Hypothalamus (tissue), 51 donors: ENCODE results near the gene ARHGAP1.
"Not testable (repeated sequence)": the region's sequence is repeated elsewhere in the genome, so short reads cannot be mapped to it uniquely, and the experiment has no call there.

Source experiments
- DNase-seq, 51 donors: peaks; one replicate each; lab custom pipeline; 2025; lab: John Stamatoyannopoulos, UW

The ARHGAP1 gene

GRCh38 chr11:46724088-46724487 lies 23.7 kb upstream of the ARHGAP1 start:
- no peak for DNase-seq

DNA sequence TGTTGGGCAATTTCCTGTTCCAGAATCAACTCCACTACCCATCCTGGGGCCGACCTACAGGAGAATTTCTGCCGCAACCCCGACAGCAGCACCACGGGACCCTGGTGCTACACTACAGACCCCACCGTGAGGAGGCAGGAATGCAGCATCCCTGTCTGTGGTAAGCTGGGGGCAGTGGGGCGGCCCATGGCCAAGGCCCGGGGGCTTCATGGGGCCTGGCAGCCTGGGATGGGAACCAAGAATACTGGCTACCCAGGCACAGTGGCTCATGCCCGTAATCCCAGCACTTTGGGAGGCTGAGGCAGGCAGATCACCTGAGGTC lies 22.9 kb upstream of the ARHGAP1 start:
- no peak for DNase-seq

DNA sequence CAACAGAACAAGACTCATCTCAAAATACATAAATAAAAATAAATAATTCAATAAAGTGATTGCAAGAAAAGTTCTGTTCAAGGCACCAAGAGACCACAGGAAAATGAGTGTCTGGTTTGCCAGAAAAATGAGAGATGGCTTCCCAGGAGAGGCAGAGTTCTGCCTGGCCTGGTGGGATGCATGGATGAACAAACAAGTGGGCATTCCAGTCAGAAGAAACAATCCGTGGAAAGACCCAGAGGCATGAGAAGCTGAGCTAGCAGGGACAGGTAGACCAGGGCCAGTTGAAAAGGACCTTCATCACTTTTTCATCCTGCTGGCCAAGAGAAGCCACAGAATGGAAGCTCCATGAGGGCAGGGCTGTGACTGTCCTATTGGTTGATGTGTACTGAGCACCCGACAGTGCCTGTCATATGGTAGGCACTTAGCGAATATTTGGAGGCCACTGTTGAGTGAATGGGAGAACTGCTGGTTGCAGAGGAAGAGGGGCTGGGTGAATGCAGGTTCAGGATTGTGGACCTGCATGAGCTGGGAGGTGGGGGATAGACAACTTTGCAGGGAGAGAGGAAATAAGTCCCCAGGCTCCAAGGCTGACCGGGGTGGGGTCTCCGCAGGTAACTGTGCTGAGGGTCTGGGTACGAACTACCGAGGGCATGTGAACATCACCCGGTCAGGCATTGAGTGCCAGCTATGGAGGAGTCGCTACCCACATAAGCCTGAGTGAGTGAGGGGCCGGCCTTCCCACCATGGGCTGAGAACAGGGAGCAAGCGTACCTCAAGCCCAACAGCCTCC lies 22.3 kb upstream of the ARHGAP1 start:
- no peak for DNase-seq

GRCh38 chr11:46721286-46721685 lies 20.9 kb upstream of the ARHGAP1 start:
- no peak for DNase-seq

- DNase-seq: no peak
These were observed 19.3 kb upstream of the ARHGAP1 start for GRCh38 chr11:46719543-46720218.

DNA sequence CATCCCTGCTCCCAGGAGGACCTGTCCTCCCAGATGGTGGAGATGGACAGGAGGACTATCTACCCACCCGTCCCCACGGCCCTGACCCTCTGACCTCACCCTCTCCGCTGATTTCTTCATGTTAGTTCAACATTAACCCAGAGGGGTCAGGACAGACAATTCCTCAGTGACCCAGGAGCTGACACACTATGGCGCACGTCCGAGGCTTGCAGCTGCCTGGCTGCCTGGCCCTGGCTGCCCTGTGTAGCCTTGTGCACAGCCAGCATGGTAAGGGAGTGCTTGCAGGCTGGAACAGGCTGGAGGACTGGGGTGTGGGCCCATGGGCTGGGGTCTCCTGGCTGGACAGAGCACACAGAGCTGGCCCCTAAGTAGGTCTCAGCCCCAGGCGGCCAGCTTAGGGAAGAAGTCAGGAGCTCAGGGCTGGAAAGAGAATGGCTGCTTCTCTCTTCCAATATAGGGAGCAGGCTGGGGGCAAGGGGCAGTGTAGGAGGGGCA lies 18.7 kb upstream of the ARHGAP1 start, which contains the start of gene F2:
Gene F2 (plus strand): TSS at position 166 of the 495 bp plus-strand sequence. CDS start 23 bp downstream, at position 189.
- DNase-seq: no peak

DNA sequence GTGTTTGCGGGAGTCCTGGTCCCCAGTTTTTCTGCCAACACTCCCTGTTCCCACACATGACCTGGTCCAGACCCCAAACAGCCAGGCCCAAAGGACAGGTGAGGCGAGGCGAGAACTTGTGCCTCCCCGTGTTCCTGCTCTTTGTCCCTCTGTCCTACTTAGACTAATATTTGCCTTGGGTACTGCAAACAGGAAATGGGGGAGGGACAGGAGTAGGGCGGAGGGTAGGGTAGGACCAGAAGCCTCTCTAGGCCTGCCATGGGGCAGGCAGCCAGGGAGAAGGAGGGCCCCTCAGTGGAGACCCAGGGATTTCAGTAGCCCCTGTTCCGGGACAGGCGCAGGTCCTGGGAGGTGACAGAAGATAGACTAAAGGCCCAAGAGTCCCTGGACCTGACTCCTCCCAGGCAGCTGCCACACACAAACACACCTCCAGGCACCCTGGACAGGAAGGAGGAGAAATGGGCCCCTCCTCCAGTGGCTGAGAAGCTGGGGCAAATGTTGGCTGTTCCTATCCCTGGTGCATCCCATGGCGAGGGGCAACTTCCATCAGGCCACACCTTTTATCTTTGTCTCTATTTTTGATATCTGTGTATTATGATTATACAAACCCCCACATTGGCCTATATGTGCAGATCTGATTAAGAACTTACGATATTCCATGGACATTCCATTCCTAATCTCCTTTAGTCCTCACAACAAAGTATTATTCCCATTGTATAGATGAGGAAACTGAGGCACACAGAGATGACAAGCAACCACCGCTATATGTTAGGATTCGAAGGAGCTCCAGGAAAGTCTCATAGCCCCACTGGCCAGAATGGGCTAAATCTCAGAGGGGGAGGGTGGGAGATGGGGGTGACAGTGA lies 18.0 kb upstream of the ARHGAP1 start:
- no peak for DNase-seq

DNA sequence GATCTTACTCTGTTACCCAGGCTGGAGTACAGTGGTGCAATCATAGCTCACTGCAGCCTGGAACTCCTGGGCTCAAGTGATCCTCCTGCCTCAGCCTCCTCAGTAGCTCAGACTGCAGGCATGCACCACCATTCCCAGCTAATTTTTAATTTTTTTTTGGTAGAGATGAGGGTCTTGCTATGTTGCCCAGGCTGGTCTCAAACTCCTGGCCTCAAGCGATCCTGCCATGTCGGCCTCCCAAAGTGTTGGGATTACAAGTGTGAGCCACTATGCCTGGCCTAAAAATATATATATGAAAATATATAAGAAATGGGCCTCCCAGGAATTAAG lies 17.4 kb upstream of the ARHGAP1 start:
- DNase-seq: not testable (repeated sequence)

DNA sequence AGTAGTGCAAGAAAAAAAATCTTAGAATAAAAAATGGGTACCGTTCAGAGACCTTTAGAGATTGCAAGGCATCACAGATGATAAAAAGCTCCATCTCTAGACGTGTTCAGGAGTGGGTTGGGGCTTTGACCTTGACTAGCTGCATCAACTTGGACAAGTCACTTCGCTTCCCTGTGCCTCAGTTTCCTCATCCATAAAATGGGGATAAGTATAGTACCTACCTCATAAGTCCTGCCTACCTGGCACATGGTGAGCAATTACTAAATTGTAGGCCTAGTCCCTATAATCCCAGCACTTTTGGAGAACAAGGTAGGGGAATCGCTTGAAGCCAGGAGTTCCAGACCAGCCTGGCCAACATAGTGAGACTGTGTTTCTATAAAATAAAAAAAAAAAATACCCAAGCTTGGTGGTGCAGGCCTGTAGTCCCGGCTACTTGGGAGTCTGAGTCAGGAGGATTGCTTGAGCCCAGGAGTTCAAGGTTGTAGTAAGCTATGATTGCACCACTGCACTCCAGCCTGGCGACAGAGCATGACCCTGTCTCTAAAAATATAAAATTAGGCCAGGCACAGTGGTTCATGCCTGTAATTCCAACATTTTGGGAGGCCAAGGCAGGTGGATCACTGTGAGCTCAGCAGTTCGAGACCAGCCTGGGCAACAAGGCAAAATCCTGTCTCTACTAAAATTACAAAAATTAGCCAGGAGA lies 12.6 kb upstream of the ARHGAP1 start:
- no peak for DNase-seq

DNA sequence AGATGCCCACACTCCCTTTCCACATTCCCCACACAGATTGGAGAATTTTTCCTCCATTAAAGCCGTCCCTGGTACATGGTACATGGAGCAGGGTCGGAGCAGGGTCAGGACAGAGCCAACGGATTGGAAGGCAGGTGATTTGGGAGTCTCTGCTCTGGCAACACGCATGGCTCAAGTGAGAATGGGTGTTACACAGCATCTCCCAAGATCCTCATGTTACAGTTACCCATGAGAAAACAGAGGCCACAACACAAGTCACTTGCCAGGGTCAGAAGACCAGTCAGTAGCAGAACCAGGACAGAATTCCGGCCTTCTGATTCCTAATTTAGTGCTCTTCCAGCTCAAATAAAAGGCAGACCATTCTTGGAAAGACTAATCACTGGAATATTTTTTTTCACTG lies 10.9 kb upstream of the ARHGAP1 start:
- no peak for DNase-seq

DNA sequence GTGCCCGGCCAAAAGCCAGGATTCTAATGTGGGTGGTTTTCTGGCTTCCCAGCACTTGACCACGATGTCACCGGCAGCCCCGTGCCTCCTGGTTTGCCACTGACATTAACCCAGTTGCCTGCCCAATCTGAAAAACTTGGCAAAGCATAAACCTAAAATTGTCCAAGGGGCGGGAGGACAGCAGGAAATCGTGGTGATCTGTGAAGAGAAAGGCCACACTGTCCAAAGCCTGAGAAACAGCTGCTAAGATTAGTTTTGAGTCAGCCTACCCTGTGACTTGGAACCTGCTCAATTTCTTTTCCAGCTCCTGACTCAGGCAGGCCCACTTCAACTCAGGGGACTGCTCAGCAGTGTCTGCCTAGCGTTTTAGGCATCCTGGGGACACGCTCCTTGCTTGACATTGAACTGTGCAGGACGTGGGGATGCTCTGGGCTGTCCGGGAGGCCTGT lies 10.4 kb upstream of the ARHGAP1 start:
- peak in 11 of 51 donors; percentile 3 to 64 (median 24) for DNase-seq

GRCh38 chr11:46709351-46709750 lies 8.9 kb upstream of the ARHGAP1 start:
- DNase-seq: not testable (repeated sequence)

- no peak for DNase-seq
These were observed 6.5 kb upstream of the ARHGAP1 start for GRCh38 chr11:46706886-46707285.

DNA sequence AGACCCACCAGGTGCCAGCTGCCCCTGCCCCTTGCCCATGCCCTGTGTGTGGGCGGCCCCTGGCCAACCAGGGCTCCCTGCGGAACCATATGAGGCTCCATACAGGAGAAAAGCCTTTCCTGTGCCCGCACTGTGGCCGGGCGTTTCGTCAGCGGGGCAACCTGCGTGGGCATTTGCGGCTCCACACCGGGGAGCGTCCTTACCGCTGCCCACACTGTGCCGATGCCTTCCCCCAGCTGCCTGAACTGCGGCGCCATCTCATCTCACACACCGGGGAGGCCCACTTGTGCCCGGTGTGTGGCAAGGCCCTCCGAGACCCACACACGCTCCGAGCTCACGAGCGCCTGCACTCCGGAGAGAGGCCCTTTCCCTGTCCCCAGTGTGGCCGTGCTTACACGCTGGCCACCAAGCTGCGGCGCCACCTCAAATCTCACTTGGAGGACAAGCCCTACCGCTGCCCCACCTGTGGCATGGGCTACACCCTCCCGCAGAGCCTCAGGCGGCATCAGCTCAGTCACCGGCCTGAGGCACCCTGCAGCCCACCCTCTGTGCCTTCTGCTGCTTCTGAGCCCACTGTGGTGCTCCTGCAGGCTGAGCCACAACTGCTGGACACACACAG lies 4.8 kb upstream of the ARHGAP1 start:
- no peak for DNase-seq

DNA sequence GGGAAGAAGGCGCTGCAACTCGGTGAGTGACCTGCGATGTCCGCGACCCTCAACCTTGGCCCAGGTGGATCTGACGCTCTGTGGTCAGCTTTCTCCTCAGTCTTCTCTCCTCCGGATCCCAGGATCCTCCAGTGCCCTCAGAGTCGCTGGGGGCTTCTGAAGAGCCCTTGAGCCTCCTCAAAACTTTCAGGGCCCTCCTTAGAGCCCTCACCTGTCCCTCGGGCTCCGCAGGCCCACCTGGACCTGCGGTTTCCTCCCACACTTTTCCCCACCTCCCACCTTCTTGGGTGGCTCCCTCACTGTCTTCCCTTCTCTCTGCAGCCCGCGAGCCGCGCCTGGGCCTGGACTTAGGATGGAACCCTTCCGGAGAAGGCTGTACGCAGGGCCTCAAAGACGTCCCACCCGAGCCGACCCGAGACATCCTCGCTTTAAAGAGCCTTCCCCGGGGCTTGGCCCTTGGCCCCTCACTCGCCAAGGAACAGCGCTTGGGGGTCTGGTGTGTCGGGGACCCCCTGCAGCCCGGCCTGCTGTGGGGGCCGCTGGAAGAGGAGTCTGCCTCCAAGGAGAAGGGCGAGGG lies 747 bp upstream of the ARHGAP1 start:
- DNase-seq: no peak

DNA sequence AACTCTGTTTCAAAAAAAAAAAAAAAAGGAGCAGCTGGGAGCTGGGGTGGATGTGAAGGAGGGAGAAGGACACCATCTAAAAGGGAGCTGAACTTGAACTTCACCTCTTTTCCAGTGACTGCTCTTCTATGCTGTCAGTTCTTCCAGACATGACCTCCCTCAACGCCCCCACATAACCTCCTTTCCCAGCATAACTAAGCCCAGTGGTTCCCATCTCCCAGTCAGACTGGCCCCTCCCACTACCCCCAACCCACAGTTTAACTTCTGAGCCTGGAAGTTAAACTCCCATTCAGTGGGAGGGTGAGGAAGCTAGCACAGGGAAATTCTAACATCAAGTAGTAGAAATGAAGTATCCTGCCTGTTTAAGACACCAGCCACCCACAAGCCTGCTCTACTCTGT lies 1.8 kb downstream of the ARHGAP1 start:
- no peak for DNase-seq

- DNase-seq: no peak
These were observed 2.7 kb downstream of the ARHGAP1 start for GRCh38 chr11:46697723-46698122.

DNA sequence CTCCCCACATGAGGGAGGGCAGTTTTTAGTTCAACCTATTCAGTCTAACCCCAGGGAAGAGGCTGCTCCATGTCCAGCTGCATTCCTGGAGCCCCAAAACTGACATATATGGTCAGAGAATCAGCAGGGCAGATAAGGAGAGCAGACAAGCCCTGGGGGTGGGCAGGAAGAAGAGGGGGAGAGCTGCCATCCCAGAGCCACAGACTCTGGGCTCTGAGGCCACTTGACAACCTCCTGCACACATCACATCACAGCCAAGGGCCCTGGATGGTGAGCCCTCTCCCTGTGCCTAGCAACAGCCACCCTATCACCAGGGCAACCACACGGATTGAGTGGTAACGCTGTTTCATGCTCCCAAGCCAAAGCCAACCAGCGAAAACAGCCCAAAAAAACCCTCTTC lies 3.1 kb downstream of the ARHGAP1 start:
- peak in 36 of 51 donors; percentile 15 to 85 (median 56) for DNase-seq

DNA sequence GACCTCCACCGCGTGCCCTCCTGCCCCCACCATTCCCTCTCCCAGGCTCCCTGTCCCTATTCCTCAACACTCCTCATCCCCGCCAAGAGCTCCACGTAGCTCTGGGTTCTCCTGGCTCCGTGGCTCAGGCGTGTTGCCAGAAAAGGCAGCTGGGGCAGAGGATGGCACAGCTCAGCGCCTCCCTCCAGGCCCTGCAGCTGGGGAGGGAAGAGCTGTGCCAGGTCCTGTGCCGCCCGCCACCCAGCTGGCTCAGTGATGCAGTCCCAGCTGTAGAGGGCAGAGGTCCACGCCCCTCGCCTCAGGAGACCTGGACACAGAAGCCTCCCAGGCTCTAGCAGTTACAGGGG lies 4.2 kb downstream of the ARHGAP1 start:
- peak; percentile 19 to 97 (median 86) for DNase-seq
